IMR-90 (cell line): ENCODE measurements around the gene VARS2. TPM values are rescaled to one million over a fixed set of nuclear protein-coding genes. Genes with fewer than 3 reads are reported as not detected.
"Not testable (repeated sequence)": the region's sequence is repeated elsewhere in the genome, so short reads cannot be mapped to it uniquely, and the experiment has no call there.

Source experiments
- ATAC-seq: fragments of 200-7000 bp; cut with Tn5 transposase; 2 replicates; pipeline ENCODE4 v1.9.1; 2020; ENCODE audit warnings: low read depth, mild to moderate bottlenecking, moderate library complexity
- BruUV-seq: library from RNA; stranded (reverse); fragments of 400-500 nt; replicated peaks from 2 replicates; lab custom pipeline; 2021; lab: Mats Ljungman, UMichigan
- CTCF ChIA-PET: fragments of 300-600 bp; formaldehyde crosslinking; extraction: SDS; loops from one replicate; lab custom pipeline; 2021; ENCODE audit warnings: antibody characterized with exemption; lab: Yijun Ruan, JAX
- POLR2A ChIA-PET: fragments of 300-600 bp; sonication (Branson Sonifier 250); formaldehyde crosslinking; loops from one replicate; lab custom pipeline; 2022; ENCODE audit warnings: antibody characterized with exemption; ENCODE audit not compliant: unreplicated experiment; lab: Charles Lee
- DNase-seq: peaks from one replicate; pipeline ENCODE4 v3.0.0; 2013
- H2AFZ ChIP-seq: replicated peaks from 2 replicates; pipeline ENCODE3; 2013; ENCODE audit warnings: low read length, mild to moderate bottlenecking; ENCODE audit not compliant: poor library complexity
- H2AK5ac ChIP-seq: 2 replicates; pipeline ENCODE4 v1.6.1; 2013; ENCODE audit warnings: low read depth, low read length, inconsistent platforms
- H2AK9ac ChIP-seq: replicated peaks from 2 replicates; pipeline ENCODE3; 2013; ENCODE audit warnings: mild to moderate bottlenecking, low read depth, low read length, moderate library complexity; ENCODE audit not compliant: poor library complexity
- H2BK120ac ChIP-seq: 2 replicates; pipeline ENCODE4 v1.6.1; 2013; ENCODE audit warnings: low read depth, low read length, inconsistent platforms
- H2BK15ac ChIP-seq: 3 replicates; pipeline ENCODE4 v1.6.1; 2013; ENCODE audit warnings: low read depth, low read length, inconsistent platforms
- H2BK20ac ChIP-seq: 2 replicates; pipeline ENCODE4 v1.6.1; 2013; ENCODE audit warnings: low read depth, mild to moderate bottlenecking, inconsistent platforms, low read length, moderate library complexity
- H2BK5ac ChIP-seq: 2 replicates; pipeline ENCODE4 v1.6.1; 2013; ENCODE audit warnings: mild to moderate bottlenecking, low read depth, low read length, inconsistent platforms; ENCODE audit not compliant: poor library complexity, severe bottlenecking
- H3K14ac ChIP-seq: replicated peaks from 2 replicates; pipeline ENCODE4 v1.6.1; 2013; ENCODE audit warnings: low read depth, low read length, inconsistent platforms
- H3K18ac ChIP-seq: 2 replicates; pipeline ENCODE4 v1.6.1; 2013; ENCODE audit warnings: low read depth, low read length, control low read depth
- H3K23ac ChIP-seq: 2 replicates; pipeline ENCODE4 v1.6.1; 2013; ENCODE audit warnings: low read depth, low read length, inconsistent platforms
- H3K27ac ChIP-seq: 2 replicates; pipeline ENCODE4 v1.5.1; 2013; ENCODE audit warnings: mild to moderate bottlenecking, control low read depth, low read length; ENCODE audit not compliant: insufficient read depth
- H3K27me3 ChIP-seq: 2 replicates; pipeline ENCODE4 v1.6.1; 2013; ENCODE audit warnings: low read length; ENCODE audit not compliant: control insufficient read depth, insufficient read depth
- H3K36me3 ChIP-seq: 2 replicates; pipeline ENCODE4 v1.6.1; 2013; ENCODE audit warnings: low read length, mixed read lengths; ENCODE audit not compliant: control insufficient read depth, insufficient read depth
- H3K4ac ChIP-seq: 2 replicates; pipeline ENCODE4 v1.6.1; 2013; ENCODE audit warnings: low read depth, low read length, inconsistent platforms
- H3K4me1 ChIP-seq: 2 replicates; pipeline ENCODE4 v1.6.1; 2013; ENCODE audit warnings: low read length, mixed read lengths; ENCODE audit not compliant: control insufficient read depth, insufficient read depth
- H3K4me2 ChIP-seq: 2 replicates; pipeline ENCODE4 v1.6.1; 2013; ENCODE audit warnings: low read depth, mild to moderate bottlenecking, control low read depth, low read length, moderate library complexity
- H3K4me3 ChIP-seq: 2 replicates; pipeline ENCODE4 v1.5.1; 2013; ENCODE audit warnings: low read depth, mild to moderate bottlenecking, control low read depth, low read length, moderate library complexity; ENCODE audit not compliant: insufficient read depth
- H3K56ac ChIP-seq: 2 replicates; pipeline ENCODE4 v1.6.1; 2013; ENCODE audit warnings: low read length, inconsistent platforms; ENCODE audit not compliant: insufficient read depth; ENCODE audit errors: extremely low read depth
- H3K79me1 ChIP-seq, 2 experiments: 2 replicates each; pipeline ENCODE4 v1.6.1; 2013; ENCODE audit warnings: low read length in 2 of 2, inconsistent platforms in 1 of 2, low read depth in 1 of 2
- H3K9ac ChIP-seq: 2 replicates; pipeline ENCODE4 v1.6.1; 2013; ENCODE audit warnings: low read depth, low read length, control low read depth
- H3K9me1 ChIP-seq: 2 replicates; pipeline ENCODE4 v1.6.1; 2013; ENCODE audit warnings: low read length, inconsistent platforms; ENCODE audit not compliant: insufficient read depth
- H3K9me3 ChIP-seq: 2 replicates; pipeline ENCODE4 v1.6.1; 2013; ENCODE audit warnings: low read length; ENCODE audit not compliant: control insufficient read depth, insufficient read depth
- H4K20me1 ChIP-seq: 2 replicates; pipeline ENCODE4 v1.6.1; 2013; ENCODE audit warnings: low read length, inconsistent platforms; ENCODE audit not compliant: insufficient read depth
- H4K5ac ChIP-seq: 2 replicates; pipeline ENCODE4 v1.6.1; 2013; ENCODE audit warnings: mild to moderate bottlenecking, low read depth, low read length, control low read depth
- H4K8ac ChIP-seq, 2 experiments: 2 replicates each; pipeline ENCODE4 v1.6.1; 2013; ENCODE audit warnings: low read depth in 2 of 2, low read length in 2 of 2, control low read depth in 1 of 2, inconsistent platforms in 1 of 2
- H4K91ac ChIP-seq: 2 replicates; pipeline ENCODE4 v1.6.1; 2013; ENCODE audit warnings: low read depth, low read length, inconsistent platforms; ENCODE audit not compliant: insufficient read depth
- WGBS, 2 experiments: methylation state at CpG; one replicate each; pipeline versions ENCODE4 v1.1.5 to v1.1.7; 2013; ENCODE audit warnings: missing lambda C conversion rate in 2 of 2; ENCODE audit not compliant: insufficient read length in 1 of 2; ENCODE audit errors: extremely low coverage in 2 of 2; 5-methylcytosine and 5-hydroxymethylcytosine counted together
- dilution Hi-C: fragments of 300-500 bp; cut with HindIII; formaldehyde crosslinking; loops from one replicate; pipeline ENCODE4 v1.14.3; 2018; ENCODE audit warnings: low sequenced_read_pairs; ENCODE audit not compliant: unreplicated experiment
- in situ Hi-C: fragments of 300-500 bp; cut with MboI; formaldehyde crosslinking; loops from 3 replicates; pipeline ENCODE4 v1.14.3; 2019; ENCODE audit warnings: low sequenced_read_pairs, inconsistent platforms, mixed read lengths
- intact Hi-C: fragments of 100-400 bp; cut with micrococcal nuclease; formaldehyde crosslinking; loops from 2 replicates; pipeline ENCODE4 v1.10.0; 2022
- polyA plus RNA-seq, 3 experiments: library from polyadenylated mRNA; depleted of rRNA; stranded (reverse); fragments of >200 nt; gene quantifications; 2 replicates each; pipeline ENCODE4 v1.2.3, GENCODE V29; 2012; ENCODE audit warnings: low replicate concordance in 1 of 3
- total RNA-seq: library from RNA; depleted of rRNA; stranded (reverse); fragments of >200 nt; gene quantifications from 2 replicates; pipeline ENCODE4 v1.2.3, GENCODE V29; 2012

VARS2 gene
- total and polyA plus RNA-seq, 2 of the 4 experiments (the other 2 are of a cell fraction) = 7.2 to 14.0 TPM

DNA sequence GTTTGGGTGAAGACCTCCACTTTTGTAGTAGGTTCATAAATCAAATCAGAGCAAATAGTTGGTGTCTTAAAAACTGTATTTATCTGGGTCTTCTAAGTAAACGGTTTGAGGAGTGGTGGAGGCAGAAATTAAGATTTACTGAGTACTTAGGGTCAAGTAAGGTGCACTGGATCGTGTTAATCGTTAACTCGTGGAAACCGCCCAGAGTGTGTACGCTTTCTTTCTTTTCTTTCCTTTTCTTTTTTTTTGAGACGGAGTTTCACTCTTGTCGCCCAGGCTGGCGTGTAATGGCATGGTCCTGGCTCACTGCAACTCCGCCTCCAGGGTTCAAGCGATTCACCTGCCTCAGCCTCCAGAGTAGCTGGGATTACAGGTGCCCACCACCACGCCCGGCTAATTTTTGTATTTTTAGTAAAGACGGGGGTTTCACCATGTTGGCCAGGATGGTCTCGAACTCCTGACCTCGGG is 6.7 kb upstream of the VARS2 start:
- peaks cover 13% of the 10 kb centered on the region for H3K36me3 ChIP-seq
- H3K9ac ChIP-seq, H2AK5ac ChIP-seq, in situ Hi-C loops, H3K9me1 ChIP-seq, H3K56ac ChIP-seq, H4K20me1 ChIP-seq, H3K14ac ChIP-seq, H2BK120ac ChIP-seq, H2BK15ac ChIP-seq, H3K27me3 ChIP-seq, BruUV-seq, H3K23ac ChIP-seq, H2BK5ac ChIP-seq, H3K18ac ChIP-seq, intact Hi-C loops, dilution Hi-C loops, ATAC-seq, H3K4me1 ChIP-seq, H4K5ac ChIP-seq, H3K9me3 ChIP-seq, H3K27ac ChIP-seq, DNase-seq, H4K91ac ChIP-seq, H2BK20ac ChIP-seq: not testable (repeated sequence)
- POLR2A ChIA-PET = interaction anchor here (1.0 kb wide), 1 partner anchor 126 kb away, joined by 3 read pairs; no protein-coding TSS in a partner anchor
- peak overlapping the region; percentile 1 to 76; a peak in 1 of 4 replicates for H4K8ac ChIP-seq
- H3K4me3 ChIP-seq = peak overlapping the region; percentile 96
- peak overlapping the region; percentile 96 for H2AK9ac ChIP-seq
- CTCF ChIA-PET = interaction anchor here (0.6 to 2.5 kb wide), 3 partner anchors 78 to 172 kb away, joined by 4 to 8 read pairs (median 4); no protein-coding TSS in a partner anchor
- WGBS, 2 experiments = 44% methylated on average over 11 of the region's 16 CpGs; no CpG with 5 or more reads in 1 of the 2 experiments
- peak overlapping the region; percentile 13; the same call in 1 of the 2 replicates for H3K4ac ChIP-seq
- H3K4me2 ChIP-seq = peak overlapping the region; percentile 60
- H2AFZ ChIP-seq = peak overlapping the region; percentile 96
- peaks cover 13 to 19% of the 10 kb centered on the region in 2 experiments for H3K79me1 ChIP-seq
